ENCODE measurements around the gene ARNT2.
A peak's percentile ranks its signal among the peaks of the same experiment; 100 is the strongest.

Gene ARNT2

DNA sequence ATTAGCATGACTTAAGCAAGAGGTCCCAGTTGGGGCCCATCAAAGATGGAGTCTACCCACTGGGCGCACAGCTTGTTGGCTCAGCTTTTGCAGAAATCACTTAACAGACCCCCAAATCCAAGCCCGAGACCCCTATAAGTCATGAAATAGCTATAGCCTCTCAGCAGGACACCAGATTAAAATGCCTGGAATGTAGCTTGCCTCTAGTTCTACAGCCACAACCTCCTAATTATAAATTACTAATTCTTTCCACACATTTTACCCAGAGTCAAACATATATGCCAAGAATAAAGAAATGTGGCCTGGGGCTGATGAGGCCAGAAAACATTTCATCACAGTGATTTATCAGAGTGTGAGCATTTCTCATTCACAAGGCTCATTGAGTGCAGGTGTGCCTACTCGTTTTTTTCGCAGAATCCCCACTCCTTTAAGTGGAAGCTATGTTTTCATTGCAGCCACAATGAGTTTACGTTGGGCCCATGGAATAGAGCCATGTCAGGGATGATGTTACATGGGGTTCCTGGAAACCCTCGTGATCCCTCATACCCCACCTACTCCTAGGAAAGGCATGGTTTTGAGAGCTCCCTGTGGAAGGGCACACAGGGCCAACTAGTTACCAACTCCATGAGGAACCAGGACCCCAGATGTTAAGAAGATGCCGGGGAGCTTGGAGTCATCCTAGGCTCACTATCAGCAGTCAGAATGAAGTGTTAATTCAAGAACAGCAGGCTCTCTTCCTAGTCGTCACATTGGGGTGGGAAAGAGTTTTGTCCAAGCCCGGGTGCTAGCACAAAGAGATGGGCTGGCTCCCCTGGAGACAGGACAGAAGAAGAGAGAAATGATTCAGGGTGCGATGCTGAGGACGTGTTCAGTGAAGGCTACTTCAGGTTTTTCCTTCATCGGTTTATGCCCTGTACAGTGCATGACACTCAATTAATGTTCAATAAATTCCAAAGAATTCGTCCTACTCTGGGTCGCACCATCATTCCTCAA, 200.7 kb downstream of the ARNT2 start:
- DNase-seq = no peak

DNA sequence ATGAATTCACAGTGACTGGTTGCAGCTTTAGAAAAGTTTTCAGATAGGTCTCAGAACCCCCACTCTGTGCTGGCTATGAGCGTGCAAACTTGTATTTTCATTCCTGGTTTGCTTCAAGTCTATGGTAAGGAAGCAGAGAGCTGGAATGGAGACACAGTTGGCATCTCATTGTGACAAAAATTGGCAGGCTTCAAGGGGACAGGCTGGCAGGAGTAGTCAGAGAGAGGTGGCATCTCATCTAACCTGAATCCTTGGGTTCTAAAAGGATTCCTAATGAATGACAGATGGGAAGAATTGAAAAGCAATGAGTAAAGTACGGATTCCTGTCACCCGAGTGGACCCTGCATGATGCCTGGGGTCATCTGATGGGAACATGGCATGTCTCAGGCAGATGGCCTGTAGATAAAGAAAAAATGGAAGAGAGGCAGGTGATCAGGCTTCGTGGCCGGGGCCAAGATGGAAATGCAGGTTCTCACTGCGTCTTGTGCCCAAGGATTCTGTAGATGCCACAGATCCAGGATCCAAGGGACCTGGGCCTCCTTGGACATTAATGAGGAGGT, 201.5 kb downstream of the ARNT2 start:
- DNase-seq = no peak

DNA sequence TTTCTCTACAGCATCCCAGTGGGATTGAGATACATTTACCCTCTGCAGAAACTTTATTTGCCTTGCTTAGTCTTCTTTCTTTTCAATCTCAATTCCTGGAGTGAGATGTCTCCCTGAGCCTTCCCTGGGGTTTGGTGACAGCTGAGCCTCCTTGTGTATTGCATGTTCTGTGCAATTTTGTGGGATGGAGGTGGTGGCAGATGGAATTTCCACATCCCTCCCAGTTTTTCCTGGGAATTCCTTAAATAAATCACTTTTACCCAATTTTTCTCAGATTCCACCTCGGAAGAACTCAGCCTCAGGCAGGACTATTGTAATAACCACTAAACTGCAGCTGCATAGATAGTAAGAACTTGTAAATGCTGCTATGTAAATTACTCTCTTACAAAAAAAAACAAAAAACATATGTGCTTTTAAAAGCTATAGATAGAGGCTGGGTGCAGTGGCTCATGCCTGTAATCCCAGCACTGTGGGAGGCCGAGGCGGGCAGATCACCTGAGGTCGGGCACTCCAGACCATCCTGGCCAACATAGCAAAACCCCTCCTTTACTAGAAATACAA, 202.4 kb downstream of the ARNT2 start:
- no peak for DNase-seq

DNA sequence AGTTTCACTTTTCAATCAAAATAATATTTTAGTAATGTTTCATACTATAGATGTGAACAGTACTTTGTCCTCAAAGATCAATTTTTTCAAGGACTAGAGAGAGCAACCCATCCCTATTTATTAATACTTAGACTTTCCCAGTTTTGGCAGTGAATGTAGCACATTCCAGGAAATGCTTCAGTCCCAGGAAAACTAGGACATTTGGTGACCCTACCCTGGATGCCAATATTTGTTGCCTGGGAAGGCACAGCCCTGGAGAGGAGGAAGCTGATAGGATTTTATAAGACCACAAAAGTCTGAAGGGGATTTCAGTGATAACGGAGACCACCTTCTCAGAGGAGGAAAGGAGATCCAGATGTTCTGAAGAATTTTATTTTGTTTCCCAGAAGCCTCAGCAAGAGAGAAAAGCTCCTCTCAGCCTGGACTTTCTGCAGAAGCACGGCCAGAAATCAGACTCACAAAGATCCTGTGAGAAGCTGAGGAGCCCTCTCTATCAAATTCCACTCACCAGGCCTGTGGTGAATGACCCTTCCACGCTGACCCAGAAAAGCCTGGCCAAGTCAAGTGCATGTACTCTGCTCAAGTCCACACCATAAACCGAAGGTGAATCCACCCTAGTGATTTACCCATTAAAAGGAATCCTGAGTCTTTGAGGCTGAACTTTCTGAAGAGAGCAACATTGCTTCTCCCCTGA, 203.3 kb downstream of the ARNT2 start:
- no peak for DNase-seq

DNA sequence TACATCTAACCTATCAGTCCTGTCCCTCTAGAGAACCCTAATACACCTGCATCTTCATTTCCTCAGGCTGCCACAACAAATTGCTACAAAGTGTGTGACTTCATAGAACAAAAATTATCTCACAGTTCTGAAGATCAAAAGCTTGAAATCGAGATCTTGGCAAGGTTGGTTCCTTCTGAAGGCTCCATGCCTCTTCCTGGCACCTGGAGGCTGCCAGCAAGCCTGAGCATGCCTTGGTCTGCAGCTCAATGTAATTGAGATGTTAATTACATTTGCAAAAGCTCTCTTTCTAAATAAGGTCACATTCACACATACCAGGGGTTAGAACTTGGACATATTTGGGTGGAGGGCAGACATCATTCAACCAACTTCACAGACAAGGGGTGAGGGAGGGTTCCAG, 204.5 kb downstream of the ARNT2 start:
- DNase-seq = no peak

DNA sequence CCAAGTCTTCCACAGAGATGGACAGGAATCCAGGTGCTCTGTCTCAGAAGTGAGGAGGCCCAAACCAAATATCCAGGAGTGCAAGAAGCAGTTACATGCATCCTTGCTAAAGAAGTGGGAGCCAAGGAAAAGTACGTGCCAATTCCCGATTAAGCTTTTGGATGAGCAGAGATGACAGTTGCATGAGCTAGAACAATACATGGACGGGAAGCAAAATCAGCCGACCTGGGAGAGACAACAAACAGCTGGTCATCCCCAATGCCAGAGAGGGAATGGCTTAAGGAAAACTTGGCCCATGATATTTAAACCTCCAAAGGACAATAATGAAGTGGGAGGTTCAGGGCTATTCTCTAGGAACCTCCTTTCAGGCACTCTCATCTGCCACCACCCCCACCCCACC, 204.9 kb downstream of the ARNT2 start:
- DNase-seq = no peak

DNA sequence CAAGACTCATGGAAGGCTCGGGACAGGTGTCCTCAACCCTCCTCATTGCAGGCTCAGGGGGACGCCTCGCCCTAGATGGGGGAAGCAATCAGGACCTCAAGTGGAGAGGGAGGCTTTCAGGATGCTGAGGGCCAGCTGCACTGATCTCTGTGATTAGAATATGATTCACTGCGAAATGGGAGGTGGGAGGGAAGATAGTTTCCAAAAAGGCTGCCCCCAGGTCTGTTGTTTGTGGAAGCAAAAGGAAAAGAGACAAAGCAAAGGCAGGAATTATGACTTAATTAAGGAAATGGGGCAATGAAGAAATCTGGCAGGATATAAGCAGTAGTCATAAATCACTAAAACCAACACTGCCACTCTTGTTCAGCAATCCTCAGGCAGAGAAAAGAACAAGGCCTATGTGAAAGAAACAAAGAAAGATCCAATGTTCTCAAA, 205.3 kb downstream of the ARNT2 start:
- no peak for DNase-seq

DNA sequence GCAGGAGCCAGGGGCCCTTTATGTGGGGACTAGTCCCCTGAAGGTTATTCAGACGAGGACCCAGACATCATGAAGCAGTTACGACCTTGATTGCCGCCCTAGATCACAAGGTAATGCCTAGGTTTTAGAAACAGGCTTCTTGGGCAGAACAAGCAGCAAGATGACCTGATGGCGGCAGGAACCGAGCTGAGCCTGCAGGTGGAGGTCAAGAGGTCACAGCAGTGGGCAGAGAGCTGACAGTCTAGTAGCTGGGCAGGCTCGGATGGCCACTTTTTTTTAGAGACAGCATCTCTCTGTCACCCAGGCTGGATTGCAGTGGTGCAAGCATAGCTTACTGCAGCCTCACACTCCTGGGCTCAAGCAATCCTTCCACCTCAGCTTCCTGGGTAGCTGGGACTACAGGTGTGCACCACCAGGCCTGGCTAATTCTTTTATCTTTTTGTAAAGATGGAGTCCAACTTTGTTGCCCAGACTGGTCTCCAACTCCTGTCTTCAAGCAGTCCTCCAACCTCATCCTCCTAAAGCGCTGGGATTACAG, 207.4 kb downstream of the ARNT2 start:
- DNase-seq = no peak

DNA sequence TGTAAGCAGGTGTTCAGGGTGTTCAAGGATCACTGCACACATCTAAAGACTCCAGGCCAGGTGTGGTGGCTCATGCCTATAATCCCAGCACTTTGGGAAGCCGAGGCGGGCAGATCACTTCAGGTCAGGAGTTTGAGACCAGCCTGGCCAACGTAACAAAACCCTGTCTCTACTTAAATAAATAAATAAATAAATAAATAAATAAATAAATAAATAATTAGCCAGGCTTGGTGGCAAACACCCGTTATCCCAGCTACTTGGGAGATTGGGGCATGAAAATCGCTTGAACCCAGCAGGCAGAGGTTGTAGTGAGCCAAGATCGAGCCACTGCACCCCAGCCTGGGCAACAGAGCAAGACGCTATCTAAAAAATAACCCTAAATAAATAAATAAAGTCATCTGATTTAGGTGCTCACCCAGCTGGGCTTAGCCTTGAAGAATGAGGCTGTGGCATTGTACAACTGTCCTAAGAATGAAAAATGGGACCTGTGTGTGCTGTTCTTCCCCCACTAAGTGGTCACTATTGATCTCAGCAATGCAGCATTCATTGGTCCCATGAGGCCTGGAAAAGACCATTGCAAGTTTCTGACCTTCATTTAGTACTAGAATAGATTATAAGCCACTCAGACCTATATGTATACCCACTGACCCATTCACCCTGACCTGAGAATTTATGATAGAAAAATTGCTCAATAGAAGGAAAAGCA, 208.1 kb downstream of the ARNT2 start:
- no peak for DNase-seq

DNA sequence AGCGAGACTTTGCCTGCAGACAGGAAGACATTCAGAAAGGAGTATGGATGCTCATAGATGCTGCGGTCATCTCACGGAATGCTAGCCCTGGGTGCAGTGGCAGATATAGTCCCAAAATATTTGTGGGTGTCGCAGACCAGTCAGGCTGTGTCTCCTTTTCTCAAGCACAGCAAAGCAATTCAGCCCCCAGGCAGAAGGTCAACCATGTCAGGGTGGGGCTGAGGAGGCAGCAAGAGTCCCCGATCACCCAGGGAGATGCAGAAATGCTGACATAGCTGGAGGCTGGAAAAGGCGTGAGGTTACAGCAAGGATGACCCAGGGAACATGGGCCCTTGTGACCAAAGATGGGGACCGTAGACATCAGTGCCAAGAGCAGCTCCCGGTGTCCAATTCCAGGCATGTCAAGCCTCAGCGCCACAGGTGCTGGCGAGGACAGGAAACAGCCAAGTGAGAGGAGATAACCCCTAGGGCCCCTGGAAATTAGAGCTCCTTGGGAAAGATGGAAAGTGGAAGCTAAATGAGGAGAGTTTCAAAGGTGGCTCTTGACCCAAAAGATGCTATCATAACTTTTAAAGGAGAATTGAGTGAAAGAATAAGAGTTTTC, 209.7 kb downstream of the ARNT2 start:
- no peak for DNase-seq

DNA sequence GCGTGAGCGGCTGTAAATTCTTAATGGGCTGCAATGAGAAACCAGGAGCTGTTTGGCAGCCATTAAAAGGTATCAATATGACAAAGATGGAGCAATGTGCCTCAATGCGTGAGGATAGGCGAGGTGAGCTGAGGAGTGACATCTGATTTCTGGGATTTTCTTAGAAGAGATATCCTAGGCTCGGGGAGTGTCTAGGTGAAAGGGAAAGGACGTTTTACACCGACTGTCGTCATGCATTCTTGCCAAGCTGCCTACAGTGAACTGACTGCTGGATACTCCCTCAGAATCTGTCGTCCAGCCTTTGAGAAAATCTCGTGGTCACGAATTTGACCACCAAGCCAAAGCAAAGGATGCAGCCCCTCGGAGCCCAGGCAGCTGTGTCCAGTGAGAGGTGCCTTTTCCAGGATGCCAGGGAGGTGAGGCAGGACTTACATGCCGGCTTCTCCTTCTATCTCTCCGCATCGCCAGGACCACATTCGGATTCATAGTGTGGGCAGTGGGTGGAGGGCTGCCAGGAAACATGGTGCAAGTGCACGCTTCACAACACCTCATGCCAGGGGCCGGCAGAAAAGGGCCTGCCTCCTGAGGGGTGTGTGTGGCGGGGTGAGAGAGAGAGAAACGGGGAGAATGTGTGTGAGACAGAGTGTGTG, 210.7 kb downstream of the ARNT2 start:
- DNase-seq = no peak

DNA sequence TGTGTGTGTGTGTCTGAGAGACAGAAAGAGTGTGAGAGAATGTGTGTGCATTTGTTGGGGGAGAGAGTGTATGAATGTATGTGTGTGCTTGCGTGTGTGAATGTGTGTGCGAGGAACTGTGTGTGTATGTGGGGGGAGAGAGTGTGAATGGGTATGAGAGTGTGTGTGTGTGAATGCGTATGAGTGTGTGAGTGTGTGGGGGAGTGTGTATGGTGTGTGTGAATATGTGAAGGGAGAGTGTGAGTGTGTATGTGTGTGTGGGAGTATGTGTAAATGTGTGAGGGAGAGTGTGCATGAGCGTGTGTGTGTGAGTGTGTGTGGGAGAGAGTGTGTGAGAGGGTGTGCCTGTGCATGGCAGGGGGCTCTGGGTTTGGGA, 211.2 kb downstream of the ARNT2 start:
- DNase-seq = no peak

DNA sequence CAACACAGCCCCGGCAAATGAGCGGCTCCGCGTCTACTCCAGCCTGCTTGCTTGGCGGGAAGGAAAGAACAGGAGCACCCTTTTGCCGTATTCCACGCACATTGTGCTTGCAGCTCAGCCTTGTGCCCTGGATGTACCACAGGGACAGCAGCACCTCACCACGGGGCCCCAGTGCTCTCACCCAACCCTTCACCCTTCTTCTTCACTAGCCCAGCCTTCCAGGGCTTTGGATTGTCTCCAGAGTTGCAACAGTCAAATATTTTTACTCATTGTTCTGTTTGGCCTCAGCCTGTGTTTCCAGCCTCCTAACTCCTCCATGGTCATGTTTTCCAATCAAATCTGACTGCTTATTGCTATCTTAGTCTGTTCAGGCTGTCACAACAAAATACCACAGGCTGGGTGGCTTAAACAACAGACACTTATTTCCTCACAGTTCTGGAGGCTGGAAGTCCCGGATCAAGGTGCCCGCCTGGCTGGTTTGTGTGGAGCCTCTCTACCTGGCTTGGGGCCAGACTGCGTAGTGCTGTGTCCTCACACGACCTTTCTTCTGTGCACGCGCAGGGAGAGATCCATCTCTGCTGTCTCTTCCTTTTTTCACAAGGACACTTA, 211.7 kb downstream of the ARNT2 start:
- peak; percentile 30 for DNase-seq

DNA sequence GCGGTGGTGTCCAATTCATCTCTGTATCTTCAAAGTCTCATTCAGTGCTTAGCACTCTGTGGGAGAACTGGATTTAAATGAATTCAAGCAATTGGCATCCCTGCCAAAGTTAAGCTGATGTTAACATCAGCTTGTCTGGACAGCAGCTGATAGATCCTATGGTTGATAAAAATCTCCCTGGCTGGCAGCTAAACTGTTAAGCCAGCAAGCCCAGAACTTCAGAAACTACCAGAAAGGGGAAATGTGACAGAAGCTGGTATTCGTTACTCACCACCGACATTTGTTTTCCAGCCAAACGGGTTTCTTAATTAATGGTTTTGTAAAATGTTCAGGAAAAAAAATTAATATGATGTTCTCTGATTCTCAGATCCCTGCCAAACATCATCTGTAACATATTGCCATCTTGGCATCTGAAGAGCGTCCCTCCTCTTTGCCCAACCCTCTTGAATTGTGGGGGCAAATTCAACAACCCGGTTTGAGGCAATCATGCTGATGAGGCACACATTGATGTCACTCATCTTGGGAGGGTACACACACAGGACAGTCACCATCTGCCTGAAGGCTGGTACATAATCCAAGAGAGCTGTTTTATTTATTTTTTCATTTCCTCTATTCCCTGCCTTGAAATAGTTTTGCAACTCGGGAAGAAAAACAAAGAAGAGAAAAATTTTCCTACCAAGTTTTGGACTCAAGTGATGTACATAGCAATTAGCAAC, 214.7 kb downstream of the ARNT2 start:
- no peak for DNase-seq

DNA sequence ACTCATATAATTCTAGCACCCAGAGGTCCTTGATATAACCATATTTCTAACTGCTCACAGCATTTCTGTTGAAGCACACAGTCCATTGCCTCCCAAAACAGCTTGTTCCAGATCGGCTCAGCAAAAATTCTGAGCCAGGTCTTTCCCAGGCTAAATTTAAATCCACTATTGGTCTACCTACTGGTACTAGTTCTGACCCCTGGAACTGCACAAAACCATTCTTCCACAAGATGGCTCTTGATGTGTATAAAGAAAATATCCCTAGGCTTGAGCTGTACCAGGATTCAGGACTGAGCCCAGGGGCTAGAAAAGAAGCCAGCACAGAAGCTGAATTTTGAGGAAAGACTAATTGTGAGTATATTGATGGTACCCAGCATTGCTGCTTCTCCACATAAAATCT, 215.5 kb downstream of the ARNT2 start:
- no peak for DNase-seq

DNA sequence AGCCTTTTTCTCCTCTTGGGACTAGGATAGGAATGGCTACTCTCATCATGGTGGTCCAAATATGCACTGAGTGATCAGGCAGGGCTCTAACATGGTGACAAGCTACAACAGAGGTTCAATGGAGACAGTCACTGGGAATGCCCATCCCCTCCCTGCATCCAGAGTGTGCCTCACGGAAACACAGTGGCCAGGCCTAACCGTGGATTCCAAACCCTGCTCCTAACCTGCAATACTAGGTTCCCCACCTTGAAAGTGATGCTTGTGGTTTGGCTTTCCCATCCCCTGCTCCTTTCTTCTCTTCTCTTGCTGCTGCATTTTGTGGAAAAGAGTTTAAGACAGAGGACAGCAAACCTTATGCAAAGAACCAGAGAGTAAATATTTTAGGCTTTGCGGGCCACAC, 216.0 kb downstream of the ARNT2 start:
- no peak for DNase-seq

DNA sequence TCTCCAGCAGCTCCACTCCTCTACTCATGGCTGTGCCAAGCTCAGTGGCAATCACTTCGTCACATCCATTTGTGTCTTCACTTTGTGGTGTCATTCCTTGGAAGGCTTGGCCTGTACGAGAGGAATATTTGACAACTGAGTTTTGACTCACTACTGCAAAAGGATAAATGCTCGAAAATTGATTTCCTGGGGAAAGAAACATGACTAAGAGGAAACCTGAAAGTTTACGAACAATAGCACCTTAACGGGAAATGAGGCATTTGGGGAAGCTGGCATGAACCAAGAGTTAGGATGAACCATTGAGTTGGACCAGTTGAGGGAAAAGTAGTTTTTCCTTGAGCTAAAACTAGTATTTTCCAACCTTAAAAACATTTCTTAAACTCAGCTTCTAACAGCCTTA, 216.7 kb downstream of the ARNT2 start:
- no peak for DNase-seq

DNA sequence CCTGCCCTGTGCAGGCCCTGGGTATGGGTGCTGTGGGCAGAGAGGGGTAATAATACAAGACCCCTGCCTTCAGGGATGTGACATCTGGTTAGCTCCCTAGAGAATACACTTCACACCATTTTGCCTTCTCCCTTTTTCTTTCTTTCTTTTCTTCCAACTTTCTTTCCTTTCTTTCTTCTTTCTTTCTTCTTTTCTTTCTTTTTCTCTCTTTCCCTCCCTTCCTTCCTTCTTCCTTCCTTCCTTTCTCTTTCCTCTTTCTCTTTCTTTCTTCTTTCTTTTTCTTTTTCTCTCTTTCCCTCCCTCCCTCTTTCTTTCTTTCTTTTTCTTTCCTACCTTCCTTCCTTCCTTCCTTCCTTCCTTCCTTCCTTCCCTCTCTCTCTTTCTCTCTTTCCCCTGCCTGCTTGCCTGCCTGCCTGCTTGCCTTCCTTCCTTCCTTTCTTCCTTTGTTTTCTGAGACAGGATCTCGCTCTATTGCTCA, 222.5 kb downstream of the ARNT2 start:
- DNase-seq = no peak

DNA sequence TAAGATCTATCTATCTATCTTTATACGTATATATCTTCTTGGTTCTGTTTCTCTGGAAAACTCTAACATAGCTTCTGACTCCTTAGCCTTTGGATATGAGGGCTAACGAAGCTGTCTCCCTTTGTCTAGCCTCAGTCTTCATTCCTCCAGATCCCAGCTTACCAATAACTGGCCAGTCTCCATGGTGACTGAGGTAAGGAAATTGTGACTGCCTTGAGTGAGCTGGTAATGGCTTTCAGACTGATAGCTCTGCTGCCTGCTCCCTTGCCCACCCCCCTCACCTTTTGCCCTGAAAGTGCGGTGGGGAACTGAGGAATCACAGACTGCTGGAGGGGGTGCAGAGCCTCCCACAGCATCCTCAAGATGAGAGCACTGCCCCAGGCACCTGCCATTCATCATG, 225.2 kb downstream of the ARNT2 start:
- no peak for DNase-seq

DNA sequence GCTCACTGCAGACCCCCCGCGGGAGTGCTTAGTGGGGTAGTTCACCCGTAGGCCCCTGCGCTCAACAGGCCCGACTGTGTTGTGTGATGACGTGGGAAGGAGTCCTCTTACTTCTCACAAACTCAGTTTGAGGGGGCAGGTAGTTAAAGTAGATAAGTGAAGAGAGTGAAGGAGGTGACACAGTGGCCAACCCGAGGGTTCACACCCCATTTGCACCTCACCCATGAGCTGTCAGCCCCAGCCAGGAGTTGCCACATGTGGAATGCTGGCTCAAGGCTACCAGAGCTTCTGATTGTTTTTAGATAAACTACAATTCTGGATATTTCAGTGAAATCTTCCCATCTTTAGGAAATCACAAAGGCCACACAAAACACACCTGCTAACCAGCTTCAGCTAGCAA, 226.8 kb downstream of the ARNT2 start:
- no peak for DNase-seq
